HepG2 (cell line): Measurements from ENCODE around the gene ALX4. TPM values are rescaled to one million over a fixed set of nuclear protein-coding genes. Genes with fewer than 3 reads are reported as not detected.

ENCODE experiments used
- ATAC-seq: fragments of 200-7000 bp; cut with Tn5 transposase; 3 replicates; pipeline ENCODE4 v1.9.1; 2020; ENCODE audit warnings: mild to moderate bottlenecking, moderate library complexity
- BruUV-seq: library from RNA; stranded (reverse); fragments of 400-500 nt; replicated peaks from 2 replicates; lab custom pipeline; 2021; lab: Mats Ljungman, UMichigan
- CTCF ChIA-PET: fragments of 300-600 bp; formaldehyde crosslinking; extraction: SDS; loops from one replicate; lab custom pipeline; 2021; ENCODE audit warnings: low total read pairs, inconsistent platforms, low intra/inter-chr PET ratio; lab: Yijun Ruan, JAX
- POLR2A ChIA-PET: fragments of 350-600 bp; sonication (Branson Sonifier 250); formaldehyde crosslinking; loops from one replicate; lab custom pipeline; 2020; ENCODE audit warnings: antibody characterized with exemption, inconsistent platforms; lab: Yijun Ruan, JAX
- DNase-seq: peaks from one replicate; pipeline ENCODE4 v3.0.0-alpha.2; 2015; ENCODE audit warnings: low spot score
- FAIRE-seq: peaks from 3 replicates; lab custom pipeline; 2011; peaks lifted over from hg19 to GRCh38; lab: Jason Lieb, UNC
- H2AFZ ChIP-seq: one replicate; pipeline ENCODE4 v1.6.1; 2011; ENCODE audit warnings: low read length, inconsistent platforms
- H3K27ac ChIP-seq: fragments of 300-600 bp; 3 replicates; pipeline ENCODE4 v1.8.0; 2011; ENCODE audit warnings: mixed run types, mild to moderate bottlenecking, mixed read lengths, low read length, inconsistent platforms; ENCODE audit not compliant: insufficient read depth; ENCODE audit errors: extremely low read length
- H3K27me3 ChIP-seq, 2 experiments: fragments of 200-600 bp in 1 of 2; 2 replicates in 1 of 2; 3 replicates in 1 of 2; pipeline versions ENCODE4 v1.6.0 to v1.8.0; 2011; ENCODE audit warnings: low read length in 2 of 2, mild to moderate bottlenecking in 2 of 2, moderate library complexity in 2 of 2, inconsistent platforms in 1 of 2; ENCODE audit not compliant: insufficient read depth in 2 of 2, control insufficient read depth in 1 of 2
- H3K36me3 ChIP-seq, 2 experiments: fragments of 200-600 bp in 1 of 2; replicated peaks in 1 of 2; 2 replicates in 1 of 2; 3 replicates in 1 of 2; pipeline versions ENCODE4 v1.5.1 to v1.8.0; 2011; ENCODE audit warnings: low read length in 2 of 2, inconsistent platforms in 1 of 2; ENCODE audit not compliant: insufficient read depth in 2 of 2, control insufficient read depth in 1 of 2
- H3K4me1 ChIP-seq: 2 replicates; pipeline ENCODE4 v1.5.1; 2012; ENCODE audit warnings: low read length, inconsistent platforms; ENCODE audit not compliant: insufficient read depth
- H3K4me2 ChIP-seq: 2 replicates; pipeline ENCODE4 v1.6.0; 2011; ENCODE audit warnings: low read depth, low read length, inconsistent platforms
- H3K4me3 ChIP-seq, 3 experiments: fragments of 200-600 bp in 1 of 3; sonication (generic), shearing (Covaris generic) in 1 of 3; replicated peaks in 1 of 3; 2 replicates each; pipeline ENCODE4 v1.5.1; 2011 to 2016; ENCODE audit warnings: low read length in 3 of 3, inconsistent platforms in 2 of 3, low read depth in 2 of 3, mild to moderate bottlenecking in 2 of 3, control low read depth in 1 of 3, mixed read lengths in 1 of 3; ENCODE audit not compliant: insufficient read depth in 1 of 3
- H3K79me2 ChIP-seq: one replicate; pipeline ENCODE4 v1.6.1; 2011; ENCODE audit warnings: low read length, inconsistent platforms; ENCODE audit not compliant: insufficient read depth
- H3K9ac ChIP-seq: 2 replicates; pipeline ENCODE4 v1.6.0; 2011; ENCODE audit warnings: mild to moderate bottlenecking, low read depth, low read length, inconsistent platforms; ENCODE audit not compliant: insufficient read depth
- H3K9me3 ChIP-seq: 2 replicates; pipeline ENCODE4 v1.5.1; 2012; ENCODE audit warnings: mild to moderate bottlenecking, low read length
- H4K20me1 ChIP-seq: 2 replicates; pipeline ENCODE4 v1.6.0; 2011; ENCODE audit warnings: inconsistent platforms, mild to moderate bottlenecking, low read length, moderate library complexity; ENCODE audit not compliant: insufficient read depth
- DNMT3B ChIP-seq: conservative IDR thresholded peaks from 2 replicates; pipeline ENCODE4 v1.6.1; 2016; ENCODE audit warnings: missing biosample characterization, control low read depth
- KLF11 ChIP-seq: IDR thresholded peaks from 2 replicates; pipeline ENCODE4 v1.6.1; 2016; ENCODE audit warnings: missing compliant biosample characterization
- ONECUT2 ChIP-seq: sonication (generic); formaldehyde crosslinking; IDR thresholded peaks from 2 replicates; pipeline ENCODE4 v1.4.0; 2020; ENCODE audit warnings: missing genetic modification reagents
- SPEN ChIP-seq: sonication (generic); formaldehyde crosslinking; IDR thresholded peaks from 2 replicates; pipeline ENCODE4 v1.5.1; 2020; ENCODE audit warnings: low read depth, mild to moderate bottlenecking, missing genetic modification reagents
- ZNF142 ChIP-seq: sonication (generic); formaldehyde crosslinking; IDR thresholded peaks from 2 replicates; pipeline ENCODE4 v1.4.0; 2020; ENCODE audit warnings: missing genetic modification reagents
- WGBS: methylation state at CpG from one replicate; pipeline ENCODE4 v1.1.6; 2017; ENCODE audit warnings: low lambda C conversion rate; 5-methylcytosine and 5-hydroxymethylcytosine counted together
- in situ Hi-C: cut with HindIII; loops from 2 replicates; pipeline ENCODE4 v1.10.0; 2017; ENCODE audit warnings: low pct_unique_long_range_greater_than_20kb; ENCODE audit not compliant: extremely low pct_ligation_motif_present
- intact Hi-C: fragments of 100-400 bp; cut with micrococcal nuclease; formaldehyde crosslinking; loops from one replicate; pipeline ENCODE4 v1.10.0; 2022; ENCODE audit not compliant: unreplicated experiment
- polyA plus RNA-seq, 8 experiments: library from polyadenylated mRNA; depleted of rRNA in 3 of 8; stranded (reverse) in 7 of 8; unstranded in 1 of 8; fragments of >200 nt; fragmentation: Illumina TruSeq in 4 of 8; extraction: Trizol in 4 of 8; gene quantifications; 2 replicates each; pipeline versions ENCODE4 v1.2.1 to v1.2.3, GENCODE V29; 2011 to 2016; ENCODE audit warnings: low read depth in 4 of 8, missing spikeins in 1 of 8, mixed read lengths in 1 of 8; ENCODE audit not compliant: insufficient read depth in 1 of 8
- total RNA-seq, 5 experiments: library from RNA; depleted of rRNA; stranded (reverse); fragments of >200 nt; fragmentation: Illumina TruSeq; extraction: Trizol; gene quantifications; 2 replicates each; pipeline ENCODE4 v1.2.3, GENCODE V29; 2016; ENCODE audit warnings: low read depth in 1 of 5
- TF ChIP-seq, protein P1 (sequence below): sonication (generic); formaldehyde crosslinking; IDR thresholded peaks from 2 replicates; pipeline ENCODE4 v1.5.1; 2020; ENCODE audit warnings: missing genetic modification reagents, mild to moderate bottlenecking, borderline replicate concordance

ALX4 gene
- total and polyA plus RNA-seq, 2 of the 13 experiments (the other 11 are each of a cell fraction or from before 2014, with no cell fraction given): not detected

DNA sequence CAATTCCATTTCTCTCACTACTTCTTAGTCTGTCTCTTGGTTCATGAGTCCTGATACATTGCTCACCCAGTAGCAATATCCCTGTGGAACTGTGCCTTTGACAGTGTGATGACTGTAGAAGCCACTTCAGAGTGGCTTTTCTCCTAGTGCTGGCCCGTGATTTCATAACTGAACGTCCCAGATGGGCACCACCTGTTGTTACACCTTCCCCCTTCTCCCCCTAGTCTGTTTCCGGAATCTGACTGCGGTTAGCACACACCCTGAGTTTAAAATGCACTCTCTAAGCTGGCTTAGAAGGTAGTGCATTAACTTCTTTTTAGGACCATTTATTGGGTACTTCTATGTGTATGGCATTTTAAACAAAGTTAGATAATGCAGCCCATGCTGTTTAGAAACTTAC, 83.0 kb downstream of the ALX4 start:
- Histone ChIP-seq H2AFZ (no peak overlapping the region), H3K27me3 (no peaks in the 10 kb centered on the region), H3K4me1 (no peaks in the 10 kb centered on the region), H4K20me1 (no peaks in the 10 kb centered on the region), H3K27ac (no peak overlapping the region), H3K36me3 (no peaks in the 10 kb centered on the region), H3K4me2 (no peak overlapping the region), H3K4me3 (no peak overlapping the region), H3K79me2 (no peaks in the 10 kb centered on the region), H3K9me3 (no peaks in the 10 kb centered on the region), H3K9ac (no peak overlapping the region)
- in situ Hi-C loops: no loop called here
- TF ChIP-seq ONECUT2 (CRISPR knock-in tag) (no peak), KLF11 (CRISPR knock-in tag) (no peak), ZNF142 (CRISPR knock-in tag) (no peak), SPEN (CRISPR knock-in tag) (no peak), DNMT3B (CRISPR knock-in tag) (no peak)
- TF ChIP-seq, protein P1, sequence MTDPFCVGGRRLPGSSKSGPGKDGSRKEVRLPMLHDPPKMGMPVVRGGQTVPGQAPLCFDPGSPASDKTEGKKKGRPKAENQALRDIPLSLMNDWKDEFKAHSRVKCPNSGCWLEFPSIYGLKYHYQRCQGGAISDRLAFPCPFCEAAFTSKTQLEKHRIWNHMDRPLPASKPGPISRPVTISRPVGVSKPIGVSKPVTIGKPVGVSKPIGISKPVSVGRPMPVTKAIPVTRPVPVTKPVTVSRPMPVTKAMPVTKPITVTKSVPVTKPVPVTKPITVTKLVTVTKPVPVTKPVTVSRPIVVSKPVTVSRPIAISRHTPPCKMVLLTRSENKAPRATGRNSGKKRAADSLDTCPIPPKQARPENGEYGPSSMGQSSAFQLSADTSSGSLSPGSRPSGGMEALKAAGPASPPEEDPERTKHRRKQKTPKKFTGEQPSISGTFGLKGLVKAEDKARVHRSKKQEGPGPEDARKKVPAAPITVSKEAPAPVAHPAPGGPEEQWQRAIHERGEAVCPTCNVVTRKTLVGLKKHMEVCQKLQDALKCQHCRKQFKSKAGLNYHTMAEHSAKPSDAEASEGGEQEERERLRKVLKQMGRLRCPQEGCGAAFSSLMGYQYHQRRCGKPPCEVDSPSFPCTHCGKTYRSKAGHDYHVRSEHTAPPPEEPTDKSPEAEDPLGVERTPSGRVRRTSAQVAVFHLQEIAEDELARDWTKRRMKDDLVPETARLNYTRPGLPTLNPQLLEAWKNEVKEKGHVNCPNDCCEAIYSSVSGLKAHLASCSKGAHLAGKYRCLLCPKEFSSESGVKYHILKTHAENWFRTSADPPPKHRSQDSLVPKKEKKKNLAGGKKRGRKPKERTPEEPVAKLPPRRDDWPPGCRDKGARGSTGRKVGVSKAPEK (CRISPR knock-in tag): no peak
- ChIA-PET CTCF (no interaction called here), POLR2A (no interaction called here)
- intact Hi-C loops: no loop called here
- DNase-seq (no peak), ATAC-seq (no peak), FAIRE-seq (no peak)
- no TSS peak for BruUV-seq
- WGBS: 94% methylated on average over 4 of the region's 4 CpGs
